Thyroid gland (tissue), 4 donors: ENCODE measurements around the gene BOK. TPM values are rescaled to one million over a fixed set of nuclear protein-coding genes. Genes with fewer than 3 reads are reported as not detected.

Experiments
- DNase-seq, 2 donors: peaks; one replicate each; pipeline ENCODE4 v3.0.0-alpha.2; 2019
- H3K27ac ChIP-seq, 3 donors: fragments of 200-600 bp; sonication (generic); 1 replicate in 2 of 3; 2 replicates in 1 of 3; pipeline ENCODE4 v1.5.1; 2016 to 2019; ENCODE audit warnings: mild to moderate bottlenecking in 1 of 3, moderate library complexity in 1 of 3
- H3K27me3 ChIP-seq: fragments of 200-600 bp; sonication (generic); one replicate; pipeline ENCODE4 v1.5.1; 2019
- H3K36me3 ChIP-seq, 2 donors: fragments of 200-600 bp; sonication (generic); one replicate each; pipeline ENCODE4 v1.5.1; 2016 to 2019
- H3K4me1 ChIP-seq, 2 donors: fragments of 200-600 bp; sonication (generic); one replicate each; pipeline ENCODE4 v1.5.1; 2017 to 2019
- H3K4me3 ChIP-seq, 3 donors: fragments of 200-600 bp; sonication (generic); replicated peaks in 1 of 3; 1 replicate in 2 of 3; 2 replicates in 1 of 3; pipeline ENCODE4 v1.5.1; 2016; ENCODE audit warnings: mild to moderate bottlenecking in 1 of 3
- H3K9me3 ChIP-seq: fragments of 200-600 bp; sonication (generic); one replicate; pipeline ENCODE4 v1.5.1; 2017
- CTCF ChIP-seq, 6 experiments: fragments of 200-600 bp in 3 of 6; fragments of 450-650 bp in 3 of 6; sonication (generic) in 3 of 6; IDR thresholded peaks; one replicate each; pipeline ENCODE4 v1.5.1; 2016 to 2019; ENCODE audit warnings: antibody characterized with exemption in 6 of 6, mild to moderate bottlenecking in 2 of 6, inconsistent platforms in 1 of 6, moderate library complexity in 1 of 6
- POLR2A ChIP-seq, 2 donors: fragments of 450-650 bp; IDR thresholded peaks; one replicate each; pipeline ENCODE4 v1.6.1; 2017; ENCODE audit warnings: antibody characterized with exemption in 2 of 2, mild to moderate bottlenecking in 2 of 2, moderate library complexity in 1 of 2
- WGBS, 2 donors: methylation state at CpG; one replicate each; pipeline ENCODE4 v1.1.5; 2017; 5-methylcytosine and 5-hydroxymethylcytosine counted together
- intact Hi-C: fragments of 100-400 bp; cut with DNase I; formaldehyde crosslinking; loops from one replicate; pipeline ENCODE4 v1.15.1; 2023
- total RNA-seq, 4 donors: library from RNA; depleted of rRNA; stranded (reverse); fragments of >200 nt; gene quantifications; one replicate each; pipeline ENCODE4 v1.2.3, GENCODE V29; 2016

Gene BOK
- total RNA-seq, 4 donors from 2014 or later: 22.2 to 32.1 (median 27.0) TPM

DNA sequence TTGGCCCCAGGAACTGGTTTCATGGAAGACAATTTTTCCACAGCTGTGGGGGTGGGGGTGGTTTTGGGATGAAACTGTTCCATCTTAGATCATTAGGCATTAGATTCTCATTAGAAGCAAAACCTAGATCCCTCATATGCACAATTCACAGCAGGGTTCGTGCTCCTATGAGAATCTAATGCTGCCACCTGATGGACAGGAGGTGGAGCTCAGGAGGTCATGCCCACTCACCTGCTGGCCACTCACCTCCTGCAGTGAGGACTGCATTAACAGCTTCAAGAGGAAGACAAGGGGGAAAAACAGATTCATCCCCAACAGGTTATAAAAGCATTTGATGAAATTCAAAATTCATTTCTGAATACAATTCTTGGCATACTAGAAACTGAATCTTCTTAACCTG, 39.9 kb downstream of the BOK start:
- peaks cover 0 to 29% of the 10 kb centered on the region in 2 donors for H3K36me3 ChIP-seq
- H3K27me3 ChIP-seq: no peaks in the 10 kb centered on the region
- intact Hi-C loops: no loop called here
- WGBS, 2 donors: 62 to 100% methylated on average over 1 of the region's 1 CpG
- no peaks in the 10 kb centered on the region for H3K9me3 ChIP-seq
- DNase-seq: peak in 1 of 2 donors; percentile 36
- H3K27ac ChIP-seq: no peak overlapping the region
- no peaks in the 10 kb centered on the region for H3K4me1 ChIP-seq
- no peak overlapping the region for H3K4me3 ChIP-seq
- TF ChIP-seq CTCF (IDR thresholded peaks at IDR 0.05) (peak in 3 of 6 experiments; percentile 34 to 46 (median 40)), POLR2A (IDR thresholded peaks at IDR 0.05) (no peak)

GRCh38 chr2:241599615-241600014, 41.1 kb downstream of the BOK start:
- peaks cover 0 to 29% of the 10 kb centered on the region in 2 donors for H3K36me3 ChIP-seq
- intact Hi-C loops: no loop called here
- no peaks in the 10 kb centered on the region for H3K4me1 ChIP-seq
- TF ChIP-seq POLR2A (IDR thresholded peaks at IDR 0.05): no peak
- no peak for TF ChIP-seq CTCF (IDR thresholded peaks at IDR 0.05)
- no peak overlapping the region for H3K27ac ChIP-seq
- WGBS, 2 donors: 89 to 90% methylated on average over 6 of the region's 6 CpGs
- no peaks in the 10 kb centered on the region for H3K27me3 ChIP-seq
- no peak overlapping the region for H3K4me3 ChIP-seq
- no peak for DNase-seq
- no peaks in the 10 kb centered on the region for H3K9me3 ChIP-seq

GRCh38 chr2:241601841-241602240, 43.3 kb downstream of the BOK start:
- WGBS, 2 donors: 87 to 91% methylated on average over 9 to 13 of the region's 13 CpGs
- no peaks in the 10 kb centered on the region for H3K9me3 ChIP-seq
- no peak overlapping the region for H3K27ac ChIP-seq
- H3K4me1 ChIP-seq: no peaks in the 10 kb centered on the region
- intact Hi-C loops: no loop called here
- H3K27me3 ChIP-seq: no peaks in the 10 kb centered on the region
- no peak for DNase-seq
- peaks cover 9 to 31% of the 10 kb centered on the region in 2 donors for H3K36me3 ChIP-seq
- no peak overlapping the region for H3K4me3 ChIP-seq
- TF ChIP-seq CTCF (IDR thresholded peaks at IDR 0.05) (no peak), POLR2A (IDR thresholded peaks at IDR 0.05) (no peak)

GRCh38 chr2:241602720-241603119, 44.2 kb downstream of the BOK start:
- WGBS, 2 donors: 95 to 99% methylated on average over 9 to 13 of the region's 17 CpGs
- peaks cover 9 to 31% of the 10 kb centered on the region in 2 donors for H3K36me3 ChIP-seq
- intact Hi-C loops: no loop called here

GRCh38 chr2:241603686-241604085, 45.1 kb downstream of the BOK start:
- Histone ChIP-seq H3K27ac (no peak overlapping the region), H3K9me3 (no peaks in the 10 kb centered on the region), H3K36me3 (peaks cover 9 to 31% of the 10 kb centered on the region in 2 donors), H3K4me1 (no peaks in the 10 kb centered on the region), H3K27me3 (no peaks in the 10 kb centered on the region), H3K4me3 (no peak overlapping the region)
- DNase-seq: no peak
- TF ChIP-seq POLR2A (IDR thresholded peaks at IDR 0.05) (no peak), CTCF (IDR thresholded peaks at IDR 0.05) (no peak)
- WGBS, 2 donors: 90 to 93% methylated on average over 5 of the region's 5 CpGs
- intact Hi-C loops: no loop called here

More at GRCh38 chr2:241602720-241603119, 44.2 kb downstream of the BOK start:
- no peaks in the 10 kb centered on the region for H3K4me1 ChIP-seq
- H3K27ac ChIP-seq: no peak overlapping the region
- DNase-seq: no peak
- no peaks in the 10 kb centered on the region for H3K9me3 ChIP-seq
- H3K4me3 ChIP-seq: no peak overlapping the region
- TF ChIP-seq CTCF (IDR thresholded peaks at IDR 0.05): no peak
- TF ChIP-seq POLR2A (IDR thresholded peaks at IDR 0.05): no peak
- no peaks in the 10 kb centered on the region for H3K27me3 ChIP-seq
